IPS DF 4.7 (cell line): ENCODE results near the gene RAMP2.

Experiments
- DNase-seq: peaks from one replicate; pipeline ENCODE4 v3.0.0-alpha.2; 2013; ENCODE audit warnings: low spot score; ENCODE audit errors: extremely low read depth

RAMP2 gene

GRCh38 chr17:42791948-42792347, 30.9 kb downstream of the RAMP2 start:
- DNase-seq: no peak

- no peak for DNase-seq
Measured at GRCh38 chr17:42792545-42792944, 31.5 kb downstream of the RAMP2 start.

- DNase-seq: no peak
Measured at GRCh38 chr17:42795061-42795460, 34.0 kb downstream of the RAMP2 start.

- no peak for DNase-seq
Measured at GRCh38 chr17:42795465-42795864, 34.4 kb downstream of the RAMP2 start.

- no peak for DNase-seq
Measured at GRCh38 chr17:42796066-42796758, 35.2 kb downstream of the RAMP2 start.

GRCh38 chr17:42797067-42798007, 36.3 kb downstream of the RAMP2 start:
- DNase-seq: no peak

GRCh38 chr17:42798011-42798382, 37.0 kb downstream of the RAMP2 start:
- DNase-seq: no peak

GRCh38 chr17:42798383-42799380, 37.7 kb downstream of the RAMP2 start, which contains the start of the genes CNTD1 and COA3:
Gene CNTD1, plus strand, starts transcription at chr17:42798861. Its CDS starts 207 bp downstream, at chr17:42799068.
Gene COA3, minus strand, starts transcription at chr17:42798704. Its CDS starts 23 bp downstream, at chr17:42798681.
- peak; percentile 71 for DNase-seq

- DNase-seq: no peak
Measured at GRCh38 chr17:42803074-42803883, 42.3 kb downstream of the RAMP2 start.

GRCh38 chr17:42804918-42805367, 43.9 kb downstream of the RAMP2 start:
- no peak for DNase-seq

- DNase-seq: no peak
Measured at GRCh38 chr17:42806249-42806648, 45.2 kb downstream of the RAMP2 start.

- no peak for DNase-seq
Measured at GRCh38 chr17:42809250-42809649, 48.2 kb downstream of the RAMP2 start.
